ENCODE results near the gene MYOCD.

Gene MYOCD

DNA sequence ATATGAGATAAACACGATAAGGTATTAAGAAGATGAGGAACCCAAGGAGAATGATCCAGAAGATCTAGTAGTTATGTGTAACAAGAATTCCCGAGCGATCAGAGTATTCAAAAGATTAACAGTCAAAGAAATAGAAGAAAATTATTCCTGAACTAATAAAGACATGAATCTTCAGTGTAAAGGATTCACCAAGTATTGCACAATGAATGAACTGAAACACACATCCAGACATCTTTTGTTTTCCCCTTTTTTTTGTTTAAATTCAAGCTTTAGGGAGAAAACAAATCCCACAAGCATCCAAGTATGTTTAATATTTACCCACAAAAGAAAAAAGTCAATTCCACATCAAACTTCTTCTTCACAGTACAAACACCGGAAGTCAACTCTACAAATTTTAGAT is 23.7 kb upstream of the MYOCD start:
- DNase-seq, result no peak

- DNase-seq, result no peak
Observed at GRCh38 chr17:12643822-12644221, 21.9 kb upstream of the MYOCD start.

DNA sequence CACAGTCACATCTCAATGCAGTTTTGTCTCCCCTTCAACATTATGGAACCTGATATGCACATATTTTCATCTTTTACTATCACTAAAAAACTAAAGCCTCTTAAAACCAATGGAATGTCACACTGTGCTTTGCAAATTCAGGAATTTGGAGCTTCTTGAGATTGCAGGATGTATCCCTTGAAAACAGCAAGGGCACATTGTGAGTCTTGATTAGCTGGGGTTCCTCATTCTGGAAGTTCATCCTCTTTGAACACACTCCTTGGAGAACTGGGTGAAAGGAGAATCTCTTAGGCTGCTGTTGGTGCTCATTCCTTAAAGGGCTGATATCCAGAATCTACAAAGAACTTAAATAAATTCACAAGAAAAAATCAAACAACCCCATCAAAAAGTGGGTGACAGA is 21.1 kb upstream of the MYOCD start:
- no peak for DNase-seq

GRCh38 chr17:12646761-12647422 is 18.8 kb upstream of the MYOCD start:
- DNase-seq, result no peak

GRCh38 chr17:12648498-12648897 is 17.2 kb upstream of the MYOCD start:
- DNase-seq, result no peak

GRCh38 chr17:12655936-12656335 is 9.8 kb upstream of the MYOCD start:
- no peak for DNase-seq

- DNase-seq, result no peak
Observed at GRCh38 chr17:12656354-12656753, 9.3 kb upstream of the MYOCD start.

DNA sequence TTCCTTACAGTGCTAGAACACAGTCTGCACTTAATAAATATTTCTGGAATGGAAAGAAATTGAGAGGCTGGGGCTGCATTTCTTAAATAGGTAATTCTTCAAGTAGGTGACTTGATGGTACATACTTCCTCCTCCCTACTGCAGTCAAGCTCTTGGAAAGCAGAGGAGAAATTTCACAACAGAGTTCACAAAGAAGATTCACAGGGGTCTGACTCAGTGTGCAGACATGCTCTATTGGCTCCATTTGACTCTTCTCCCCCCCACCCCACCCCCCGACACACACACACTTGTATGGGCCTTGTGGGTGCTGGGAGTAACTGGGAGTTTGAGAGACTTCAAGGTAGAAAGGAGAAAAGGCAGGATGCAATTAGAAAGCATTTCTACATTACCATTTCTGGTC is 6.2 kb upstream of the MYOCD start:
- no peak for DNase-seq

- DNase-seq, result no peak
Observed at GRCh38 chr17:12664252-12664651, 1.4 kb upstream of the MYOCD start.

- DNase-seq, result no peak
Observed at GRCh38 chr17:12664894-12665262, 812 bp upstream of the MYOCD start.

GRCh38 chr17:12666718-12667117 is 1.0 kb downstream of the MYOCD start:
- DNase-seq, result no peak

- no peak for DNase-seq
Observed at GRCh38 chr17:12667299-12667958, 1.7 kb downstream of the MYOCD start.

GRCh38 chr17:12671906-12672305 is 6.2 kb downstream of the MYOCD start:
- no peak for DNase-seq

GRCh38 chr17:12672947-12673346 is 7.3 kb downstream of the MYOCD start:
- no peak for DNase-seq

DNA sequence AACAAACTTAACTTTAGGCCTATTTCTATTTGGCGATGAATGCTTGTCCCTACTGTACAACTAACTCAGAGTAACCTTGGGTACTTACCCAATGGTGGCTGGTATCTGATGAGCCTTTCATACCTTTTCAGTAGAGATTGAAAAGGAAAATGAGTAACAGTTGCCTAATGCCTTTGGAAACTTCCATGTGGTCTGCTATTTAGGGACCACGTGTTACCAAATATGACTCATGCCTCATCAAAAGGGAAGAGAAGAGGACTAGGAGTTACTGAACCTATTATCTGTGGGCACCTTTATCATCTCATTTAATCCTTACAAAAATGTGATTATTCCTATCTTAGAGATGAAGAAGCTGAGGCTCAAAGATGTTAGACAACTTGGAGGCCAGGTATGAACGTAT is 8.1 kb downstream of the MYOCD start:
- DNase-seq, result no peak

DNA sequence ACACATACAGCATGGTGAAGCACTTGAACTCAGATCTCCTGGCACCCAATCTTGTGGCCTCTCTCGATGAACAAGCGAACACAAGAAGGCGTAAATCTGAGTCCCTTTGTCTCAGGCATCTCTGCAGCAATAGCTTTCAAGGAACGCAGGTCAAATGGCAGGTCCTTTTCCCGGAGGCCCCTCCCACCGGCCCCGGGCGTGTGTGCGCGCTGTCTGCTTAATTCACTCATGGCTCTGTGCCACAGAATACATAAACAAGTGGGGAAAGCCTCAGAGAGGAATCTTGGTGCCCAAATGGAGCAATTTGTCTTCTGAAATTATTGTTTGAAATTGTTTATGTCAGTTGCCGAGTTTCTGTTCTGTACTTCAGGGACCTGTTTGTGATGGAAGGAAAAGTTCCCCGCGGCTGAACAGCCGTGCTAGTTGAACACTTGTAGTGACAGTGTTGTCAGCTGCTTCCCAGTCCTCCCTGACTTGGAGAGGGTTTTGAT is 14.8 kb downstream of the MYOCD start:
- no peak for DNase-seq

- DNase-seq, result no peak
Observed at GRCh38 chr17:12680993-12681392, 15.3 kb downstream of the MYOCD start.

DNA sequence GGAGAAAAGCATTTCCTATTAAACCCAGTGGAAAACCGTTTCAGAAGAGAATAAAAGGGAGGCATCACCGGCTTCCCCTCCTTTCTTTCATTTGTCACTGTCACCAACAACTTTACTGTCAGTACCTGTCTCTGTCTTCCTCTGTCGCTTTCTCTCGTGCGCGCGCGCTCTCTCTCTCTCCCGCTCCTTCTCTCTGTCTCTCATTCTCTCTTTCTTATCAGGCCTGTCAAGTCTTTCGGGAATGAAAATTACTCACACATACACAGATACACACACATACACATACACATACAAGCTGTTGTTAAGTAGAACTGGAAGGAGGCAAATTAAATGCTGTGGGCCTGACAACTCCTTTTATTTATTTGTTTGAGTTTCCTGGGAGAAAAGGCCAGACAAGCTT is 17.6 kb downstream of the MYOCD start:
- no peak for DNase-seq

GRCh38 chr17:12686486-12686885 is 20.8 kb downstream of the MYOCD start:
- no peak for DNase-seq

DNA sequence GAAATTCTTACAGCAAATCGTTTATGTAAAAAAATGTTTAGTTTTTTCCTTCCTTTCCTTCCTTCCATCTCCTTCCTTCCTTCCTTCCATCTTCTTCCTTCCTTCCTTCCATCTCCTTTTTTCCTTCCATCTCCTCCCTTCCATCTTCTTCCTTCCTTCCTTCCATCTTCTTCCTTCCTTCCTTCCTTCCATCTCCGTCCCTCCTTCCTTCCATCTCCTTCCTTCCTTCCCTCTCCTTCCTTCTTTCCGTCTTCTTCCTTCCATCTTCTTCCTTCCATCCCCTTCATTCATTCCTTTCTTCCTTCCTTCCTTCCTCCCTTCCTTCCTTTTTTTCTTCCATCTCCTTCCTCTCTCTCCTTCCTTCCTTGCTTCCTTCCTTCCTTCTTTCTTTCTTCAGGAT is 22.7 kb downstream of the MYOCD start:
- no peak for DNase-seq

GRCh38 chr17:12691173-12691572 is 25.5 kb downstream of the MYOCD start:
- DNase-seq, result no peak

DNA sequence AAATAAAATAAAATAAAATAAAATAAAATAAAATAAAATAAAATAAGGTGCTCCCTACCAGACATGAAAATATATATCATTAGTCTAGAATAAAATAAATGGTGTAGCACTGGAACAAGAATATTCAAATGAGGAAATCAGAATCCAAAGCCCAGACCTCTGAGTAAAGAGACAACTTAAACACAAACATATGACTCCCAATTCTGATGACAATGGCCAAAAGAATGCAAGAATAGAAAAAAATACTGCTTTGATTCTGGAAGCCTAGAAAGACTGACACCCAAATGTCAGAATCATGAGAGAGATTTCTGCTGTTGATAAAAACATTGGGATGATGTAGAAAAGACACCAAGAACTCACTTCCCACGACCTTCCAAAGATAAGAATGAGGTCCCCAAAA is 27.9 kb downstream of the MYOCD start:
- DNase-seq, result no peak

DNA sequence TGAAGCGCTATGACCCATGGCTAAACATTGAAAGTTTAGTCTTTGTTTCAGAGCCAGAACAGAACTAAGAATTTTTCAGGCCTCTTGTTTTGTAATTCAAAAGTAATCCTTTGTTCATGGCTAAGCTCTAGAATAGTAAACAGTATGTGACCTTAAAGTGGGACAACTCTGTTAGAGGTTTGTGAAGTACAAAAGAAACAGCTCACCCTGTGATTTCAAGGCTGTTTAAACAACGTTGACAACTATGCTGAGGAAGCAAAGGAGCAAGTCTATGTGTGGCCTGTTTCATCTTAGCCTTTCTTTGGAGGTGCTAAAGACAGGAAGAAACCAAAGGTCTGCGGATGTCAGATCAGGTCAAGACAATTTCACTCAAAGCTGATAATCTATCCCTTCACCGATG is 40.4 kb downstream of the MYOCD start:
- no peak for DNase-seq

DNA sequence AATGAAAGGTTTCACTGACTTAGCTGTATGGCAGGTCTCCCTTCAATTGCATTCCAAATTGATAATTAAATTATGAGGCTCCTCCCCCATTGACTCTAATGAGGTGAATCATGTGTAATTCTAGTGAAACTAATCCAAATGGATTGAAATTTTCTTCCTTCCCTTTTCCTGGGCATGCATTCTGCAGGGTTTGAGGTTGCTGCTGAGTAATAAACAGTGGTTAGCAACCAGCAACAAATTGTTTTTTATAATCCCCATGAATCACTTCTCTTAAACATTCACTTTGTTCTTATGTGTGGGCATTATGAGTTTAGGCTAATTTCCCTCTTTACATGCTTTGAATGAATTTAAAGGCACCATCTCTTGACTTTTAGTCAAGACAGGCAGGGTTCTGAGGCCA is 43.4 kb downstream of the MYOCD start:
- DNase-seq, result no peak

GRCh38 chr17:12712415-12712814 is 46.7 kb downstream of the MYOCD start:
- no peak for DNase-seq
